Esophagus muscularis mucosa (tissue), 4 donors: ENCODE results near the gene NEK4.

Experiments
- EP300 ChIP-seq: sonication (generic); formaldehyde crosslinking; IDR thresholded peaks from one replicate; pipeline ENCODE4 v1.6.1; 2017; ENCODE audit warnings: antibody characterized with exemption
- POLR2A ChIP-seq: fragments of 450-650 bp; IDR thresholded peaks from one replicate; pipeline ENCODE4 v1.6.1; 2017; ENCODE audit warnings: antibody characterized with exemption, moderate library complexity, mild to moderate bottlenecking, low read depth
- POLR2AphosphoS5 ChIP-seq, 2 donors: sonication (generic); formaldehyde crosslinking; IDR thresholded peaks; one replicate each; pipeline ENCODE4 v1.6.1; 2017; ENCODE audit warnings: antibody characterized with exemption in 2 of 2
- TF ChIP-seq, protein P1 (sequence below), 3 experiments: fragments of 200-600 bp in 2 of 3; fragments of 450-650 bp in 1 of 3; sonication (generic) in 2 of 3; IDR thresholded peaks; one replicate each; pipeline ENCODE4 v1.5.1; 2017 to 2019; ENCODE audit warnings: antibody characterized with exemption in 3 of 3, mild to moderate bottlenecking in 2 of 3, moderate library complexity in 1 of 3

DNA sequence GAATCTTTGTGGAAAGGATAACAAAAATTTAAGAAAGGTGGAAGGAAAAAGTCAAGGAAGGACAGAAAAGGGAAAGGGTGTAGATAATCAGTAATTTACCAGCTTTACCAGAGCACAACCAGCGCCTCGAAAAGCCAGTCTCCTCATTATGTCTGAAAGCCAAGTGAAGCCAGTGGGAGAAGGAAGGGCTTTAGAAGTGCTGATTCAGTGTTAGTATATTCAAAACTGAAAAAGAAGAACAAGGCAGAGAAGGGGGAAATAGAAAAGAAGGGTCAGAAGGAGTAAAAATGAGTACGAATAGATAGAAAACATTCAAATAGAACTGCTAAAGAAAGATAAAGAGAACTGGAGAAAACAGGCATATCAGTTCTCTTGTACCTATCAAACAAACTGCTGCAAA, 89.1 kb downstream of the NEK4 start:
- TF ChIP-seq, protein P1, sequence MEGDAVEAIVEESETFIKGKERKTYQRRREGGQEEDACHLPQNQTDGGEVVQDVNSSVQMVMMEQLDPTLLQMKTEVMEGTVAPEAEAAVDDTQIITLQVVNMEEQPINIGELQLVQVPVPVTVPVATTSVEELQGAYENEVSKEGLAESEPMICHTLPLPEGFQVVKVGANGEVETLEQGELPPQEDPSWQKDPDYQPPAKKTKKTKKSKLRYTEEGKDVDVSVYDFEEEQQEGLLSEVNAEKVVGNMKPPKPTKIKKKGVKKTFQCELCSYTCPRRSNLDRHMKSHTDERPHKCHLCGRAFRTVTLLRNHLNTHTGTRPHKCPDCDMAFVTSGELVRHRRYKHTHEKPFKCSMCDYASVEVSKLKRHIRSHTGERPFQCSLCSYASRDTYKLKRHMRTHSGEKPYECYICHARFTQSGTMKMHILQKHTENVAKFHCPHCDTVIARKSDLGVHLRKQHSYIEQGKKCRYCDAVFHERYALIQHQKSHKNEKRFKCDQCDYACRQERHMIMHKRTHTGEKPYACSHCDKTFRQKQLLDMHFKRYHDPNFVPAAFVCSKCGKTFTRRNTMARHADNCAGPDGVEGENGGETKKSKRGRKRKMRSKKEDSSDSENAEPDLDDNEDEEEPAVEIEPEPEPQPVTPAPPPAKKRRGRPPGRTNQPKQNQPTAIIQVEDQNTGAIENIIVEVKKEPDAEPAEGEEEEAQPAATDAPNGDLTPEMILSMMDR (IDR thresholded peaks at IDR 0.05) = no peak
- TF ChIP-seq EP300 (no peak), POLR2AphosphoS5 (IDR thresholded peaks at IDR 0.05) (no peak), POLR2A (no peak)
